ENCODE measurements around the gene SLC26A4.

The SLC26A4 gene

DNA sequence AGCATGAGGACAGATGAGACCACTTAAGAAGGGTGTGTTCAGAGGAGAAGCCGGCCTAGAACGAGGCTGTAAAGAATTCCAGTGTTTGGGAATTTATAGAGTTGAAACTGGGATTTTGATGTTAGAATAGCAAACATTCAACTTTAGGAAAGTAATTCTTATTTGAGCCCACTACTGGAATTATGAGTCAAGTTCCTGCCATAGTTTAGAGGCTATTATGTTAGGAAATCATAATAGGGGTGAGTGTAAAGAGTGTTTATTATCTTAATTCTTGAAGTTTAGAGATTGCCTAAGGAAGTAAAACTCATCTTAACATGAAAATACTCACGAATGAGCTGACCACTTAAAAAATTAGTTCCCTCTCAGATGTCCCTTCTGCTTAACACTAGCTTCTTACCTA lies 85.4 kb downstream of the SLC26A4 start:
- DNase-seq (ENCODE audit: low spot score), result no peak

GRCh38 chr7:107751113-107751512 lies 90.5 kb downstream of the SLC26A4 start:
- no peak for DNase-seq (ENCODE audit: low spot score)

DNA sequence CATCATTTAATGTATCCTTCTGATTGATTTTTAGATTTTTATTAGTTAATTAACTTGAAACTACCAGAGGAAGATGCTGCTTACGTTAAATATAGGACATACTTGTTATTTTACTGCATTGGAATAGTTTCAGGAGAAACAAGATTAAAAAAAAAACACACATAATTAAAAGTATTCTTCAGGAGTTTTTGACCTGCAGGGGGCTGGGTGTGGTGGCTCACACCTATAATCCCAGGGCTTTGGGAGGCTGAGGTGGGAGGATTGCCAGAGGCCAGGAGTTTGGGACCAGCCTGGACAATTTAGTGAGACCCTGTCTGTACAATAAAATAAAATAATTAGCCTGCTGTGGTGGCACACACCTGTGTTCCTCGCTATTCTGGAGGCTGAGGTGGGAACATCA lies 94.0 kb downstream of the SLC26A4 start:
- DNase-seq (ENCODE audit: low spot score), result no peak

DNA sequence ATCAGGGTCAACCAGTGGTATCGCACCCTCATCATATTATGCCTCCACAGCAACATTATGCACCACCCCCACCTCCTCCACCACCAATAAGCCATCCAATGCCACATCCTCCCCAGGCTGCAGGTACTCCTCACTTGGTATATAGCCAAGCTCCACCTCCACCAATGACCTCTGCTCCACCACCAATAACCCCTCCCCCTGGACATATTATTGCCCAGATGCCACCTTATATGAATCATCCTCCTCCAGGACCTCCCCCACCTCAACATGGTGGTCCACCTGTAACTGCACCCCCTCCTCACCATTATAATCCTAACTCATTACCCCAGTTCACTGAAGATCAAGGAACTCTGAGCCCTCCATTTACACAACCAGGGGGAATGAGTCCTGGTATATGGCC lies 98.0 kb downstream of the SLC26A4 start:
- DNase-seq (ENCODE audit: low spot score), result no peak

GRCh38 chr7:107767391-107767790 lies 106.8 kb downstream of the SLC26A4 start:
- DNase-seq (ENCODE audit: low spot score), result no peak

Data from AG20443 (cell line).